ENCODE results near the gene STIP1. TPM values are rescaled to one million over a fixed set of nuclear protein-coding genes. Genes with fewer than 3 reads are reported as not detected.

Gene STIP1
- total and polyA plus RNA-seq, 9 of the 15 experiments (the other 6 are each of a cell fraction or from before 2014, with no cell fraction given), result 58.1 to 465 (median 346) TPM

DNA sequence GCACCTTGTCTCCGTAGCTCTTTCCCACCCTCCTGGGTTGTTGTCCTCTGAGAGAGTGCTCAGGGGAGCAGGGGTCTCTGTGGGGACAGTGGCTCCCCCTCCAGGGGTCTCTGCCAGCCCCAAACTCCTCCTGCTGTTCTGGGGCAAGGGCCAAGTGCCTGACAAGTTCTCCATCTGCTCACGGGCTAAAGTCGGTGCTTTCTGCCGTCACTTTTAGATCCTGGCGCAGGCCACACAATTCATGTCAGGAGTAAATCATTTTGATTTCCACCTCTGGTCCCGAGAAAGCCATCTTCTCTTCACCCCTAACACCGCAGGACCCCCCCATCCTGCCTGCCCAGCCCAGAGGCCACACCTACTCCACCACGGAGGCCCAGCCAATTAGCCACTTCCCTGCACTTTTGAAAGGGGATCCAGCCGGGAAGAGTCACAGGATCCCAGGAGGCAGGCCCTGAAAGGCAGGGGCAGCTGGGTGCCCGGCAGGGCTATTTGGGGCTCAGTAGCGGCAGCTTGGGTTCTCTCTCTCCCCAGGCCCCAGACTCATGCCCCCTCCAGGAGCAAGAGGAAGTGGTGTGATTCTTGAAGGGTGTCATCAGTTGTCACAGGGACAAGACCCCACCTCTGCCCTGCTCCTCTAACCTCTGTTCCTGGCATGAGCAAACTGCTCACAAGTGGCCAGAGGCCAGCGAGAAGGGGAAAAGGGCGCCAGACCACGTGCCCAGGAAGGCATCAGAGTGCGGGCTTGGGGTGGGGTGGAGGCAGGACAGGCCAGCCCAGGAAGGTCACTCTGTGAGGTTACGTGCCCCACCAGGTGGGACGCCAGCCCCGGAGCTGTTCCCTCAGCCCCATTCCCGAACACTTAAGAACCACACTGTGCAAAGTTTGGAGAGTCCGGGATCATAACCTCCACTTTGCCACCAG lies 21.3 kb upstream of the STIP1 start (continued):
- TF ChIP-seq TARDBP (IDR thresholded peaks at IDR 0.05) (no peak), ZBTB7A (IDR thresholded peaks at IDR 0.05; ENCODE audit: borderline replicate concordance, control insufficient read depth, low read depth, low read length) (no peak), FOXA3 (CRISPR knock-in tag; conservative IDR thresholded peaks at IDR 0.05 in 1 of 2, IDR thresholded peaks at IDR 0.05 in 1 of 2) (peak in 1 of 2 experiments; percentile 29; a peak in 1 of 4 replicates), HOXB6 (CRISPR knock-in tag; IDR thresholded peaks at IDR 0.05; ENCODE audit: borderline replicate concordance) (no peak), STAG1 (CRISPR knock-in tag; IDR thresholded peaks at IDR 0.05; ENCODE audit: borderline replicate concordance) (0 out of 2 replicates have a peak, but pooled peaks have one; percentile 25), POLR2AphosphoS2 (IDR thresholded peaks at IDR 0.05; ENCODE audit: low read length) (no peak), ZNF707 (CRISPR knock-in tag; conservative IDR thresholded peaks at IDR 0.05) (no peak), SNIP1 (IDR thresholded peaks at IDR 0.05; ENCODE audit: low read depth) (no peak), ZNF668 (CRISPR knock-in tag; IDR thresholded peaks at IDR 0.05) (no peak), ZNF232 (CRISPR knock-in tag; IDR thresholded peaks at IDR 0.05) (no peak)
- TF ChIP-seq, protein P1, sequence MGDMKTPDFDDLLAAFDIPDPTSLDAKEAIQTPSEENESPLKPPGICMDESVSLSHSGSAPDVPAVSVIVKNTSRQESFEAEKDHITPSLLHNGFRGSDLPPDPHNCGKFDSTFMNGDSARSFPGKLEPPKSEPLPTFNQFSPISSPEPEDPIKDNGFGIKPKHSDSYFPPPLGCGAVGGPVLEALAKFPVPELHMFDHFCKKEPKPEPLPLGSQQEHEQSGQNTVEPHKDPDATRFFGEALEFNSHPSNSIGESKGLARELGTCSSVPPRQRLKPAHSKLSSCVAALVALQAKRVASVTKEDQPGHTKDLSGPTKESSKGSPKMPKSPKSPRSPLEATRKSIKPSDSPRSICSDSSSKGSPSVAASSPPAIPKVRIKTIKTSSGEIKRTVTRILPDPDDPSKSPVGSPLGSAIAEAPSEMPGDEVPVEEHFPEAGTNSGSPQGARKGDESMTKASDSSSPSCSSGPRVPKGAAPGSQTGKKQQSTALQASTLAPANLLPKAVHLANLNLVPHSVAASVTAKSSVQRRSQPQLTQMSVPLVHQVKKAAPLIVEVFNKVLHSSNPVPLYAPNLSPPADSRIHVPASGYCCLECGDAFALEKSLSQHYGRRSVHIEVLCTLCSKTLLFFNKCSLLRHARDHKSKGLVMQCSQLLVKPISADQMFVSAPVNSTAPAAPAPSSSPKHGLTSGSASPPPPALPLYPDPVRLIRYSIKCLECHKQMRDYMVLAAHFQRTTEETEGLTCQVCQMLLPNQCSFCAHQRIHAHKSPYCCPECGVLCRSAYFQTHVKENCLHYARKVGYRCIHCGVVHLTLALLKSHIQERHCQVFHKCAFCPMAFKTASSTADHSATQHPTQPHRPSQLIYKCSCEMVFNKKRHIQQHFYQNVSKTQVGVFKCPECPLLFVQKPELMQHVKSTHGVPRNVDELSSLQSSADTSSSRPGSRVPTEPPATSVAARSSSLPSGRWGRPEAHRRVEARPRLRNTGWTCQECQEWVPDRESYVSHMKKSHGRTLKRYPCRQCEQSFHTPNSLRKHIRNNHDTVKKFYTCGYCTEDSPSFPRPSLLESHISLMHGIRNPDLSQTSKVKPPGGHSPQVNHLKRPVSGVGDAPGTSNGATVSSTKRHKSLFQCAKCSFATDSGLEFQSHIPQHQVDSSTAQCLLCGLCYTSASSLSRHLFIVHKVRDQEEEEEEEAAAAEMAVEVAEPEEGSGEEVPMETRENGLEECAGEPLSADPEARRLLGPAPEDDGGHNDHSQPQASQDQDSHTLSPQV (IDR thresholded peaks at IDR 0.05), result peak; percentile 48
- TF ChIP-seq, protein P2, sequence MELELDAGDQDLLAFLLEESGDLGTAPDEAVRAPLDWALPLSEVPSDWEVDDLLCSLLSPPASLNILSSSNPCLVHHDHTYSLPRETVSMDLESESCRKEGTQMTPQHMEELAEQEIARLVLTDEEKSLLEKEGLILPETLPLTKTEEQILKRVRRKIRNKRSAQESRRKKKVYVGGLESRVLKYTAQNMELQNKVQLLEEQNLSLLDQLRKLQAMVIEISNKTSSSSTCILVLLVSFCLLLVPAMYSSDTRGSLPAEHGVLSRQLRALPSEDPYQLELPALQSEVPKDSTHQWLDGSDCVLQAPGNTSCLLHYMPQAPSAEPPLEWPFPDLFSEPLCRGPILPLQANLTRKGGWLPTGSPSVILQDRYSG (tag; conservative IDR thresholded peaks at IDR 0.05; ENCODE audit: low read depth), result no peak
